HG03432 (cell line): ENCODE results near the gene RAVER1.
"Not testable (repeated sequence)": the region's sequence is repeated elsewhere in the genome, so short reads cannot be mapped to it uniquely, and the experiment has no call there.

Source experiments
- ATAC-seq: cut with Tn5 transposase; IDR thresholded peaks from one replicate; pipeline ENCODE4 v1.9.1; 2021; ENCODE audit warnings: mild to moderate bottlenecking, moderate library complexity; ENCODE audit not compliant: unreplicated experiment

The RAVER1 gene

GRCh38 chr19:10332965-10333757 is at the start of gene RAVER1:
Gene RAVER1, minus strand, starts transcription at chr19:10333529. Its CDS starts 22 bp downstream, at chr19:10333507.
- ATAC-seq, result peak; percentile 80

- ATAC-seq, result not testable (repeated sequence)
Measured at GRCh38 chr19:10383223-10383499, 49.8 kb upstream of the RAVER1 start.

- ATAC-seq, result peak; percentile 91
Measured at GRCh38 chr19:10380313-10381102, 47.2 kb upstream of the RAVER1 start, which contains the start of gene TYK2. Gene TYK2, minus strand, starts transcription at chr19:10380572. Its CDS starts 2,166 bp downstream, at chr19:10378406.

- ATAC-seq, result no peak
Measured at GRCh38 chr19:10379880-10380312, 46.6 kb upstream of the RAVER1 start.

GRCh38 chr19:10378124-10378523 is 44.8 kb upstream of the RAVER1 start:
- no peak for ATAC-seq

- ATAC-seq, result not testable (repeated sequence)
Measured at GRCh38 chr19:10377140-10377640, 43.9 kb upstream of the RAVER1 start.

- ATAC-seq, result no peak
Measured at GRCh38 chr19:10374931-10375330, 41.6 kb upstream of the RAVER1 start.

GRCh38 chr19:10372690-10373089 is 39.4 kb upstream of the RAVER1 start:
- ATAC-seq, result no peak

GRCh38 chr19:10368101-10368803 is 34.9 kb upstream of the RAVER1 start:
- no peak for ATAC-seq

- ATAC-seq, result not testable (repeated sequence)
Measured at GRCh38 chr19:10366950-10367512, 33.7 kb upstream of the RAVER1 start.

GRCh38 chr19:10365518-10365917 is 32.2 kb upstream of the RAVER1 start:
- no peak for ATAC-seq

- no peak for ATAC-seq
Measured at GRCh38 chr19:10364644-10365043, 31.3 kb upstream of the RAVER1 start.

- ATAC-seq, result no peak
Measured at GRCh38 chr19:10363789-10364281, 30.5 kb upstream of the RAVER1 start.

GRCh38 chr19:10362259-10362658 is 28.9 kb upstream of the RAVER1 start:
- ATAC-seq, result no peak

- no peak for ATAC-seq
Measured at GRCh38 chr19:10361569-10362011, 28.3 kb upstream of the RAVER1 start.

- no peak for ATAC-seq
Measured at GRCh38 chr19:10356431-10356830, 23.1 kb upstream of the RAVER1 start.

- no peak for ATAC-seq
Measured at GRCh38 chr19:10353793-10354391, 20.6 kb upstream of the RAVER1 start.

GRCh38 chr19:10352764-10353671 is 19.7 kb upstream of the RAVER1 start:
- ATAC-seq, result no peak

GRCh38 chr19:10346509-10346908 is 13.2 kb upstream of the RAVER1 start:
- ATAC-seq, result no peak
